ENCODE data around the gene CRTAC1. TPM values are rescaled to one million over a fixed set of nuclear protein-coding genes. Genes with fewer than 3 reads are reported as not detected.

CRTAC1 gene
- polyA plus RNA-seq, 2 of the 4 experiments (the other 2 are of a cell fraction), result 0.32 to 0.39 TPM

GRCh38 chr10:98076086-98076485 lies 45.7 kb upstream of the CRTAC1 start:
- 20% methylated on average over 7 of the region's 7 CpGs for WGBS (ENCODE audit: missing lambda C conversion rate)
- H3K4me2 ChIP-seq, result no peak overlapping the region
- ChIA-PET POLR2A (no interaction called here), CTCF (interaction anchor here (1.1 to 1.9 kb wide), 3 partner anchors 11 to 30 kb away, joined by 3 to 8 read pairs (median 4); no protein-coding TSS in a partner anchor)
- TF ChIP-seq CBX8 (IDR thresholded peaks at IDR 0.05) (no peak), CEBPB (IDR thresholded peaks at IDR 0.05) (peak in 1 of 2 experiments; percentile 63; a peak in 2 of 4 replicates)
- no peaks in the 10 kb centered on the region for H3K4me1 ChIP-seq
- H3K27ac ChIP-seq, result no peak overlapping the region
- FAIRE-seq (no peak), ATAC-seq (no peak), DNase-seq (ENCODE audit: low read depth in 1 of 2, low spot score in 1 of 2) (no peak)
- H3K4me3 ChIP-seq, result no peak overlapping the region
- H3K9me3 ChIP-seq, result no peaks in the 10 kb centered on the region

- Histone ChIP-seq H3K9me3 (no peaks in the 10 kb centered on the region), H3K4me3 (no peak overlapping the region), H3K4me1 (no peaks in the 10 kb centered on the region), H3K27ac (no peak overlapping the region), H3K4me2 (no peak overlapping the region)
- DNase-seq (ENCODE audit: low read depth in 1 of 2, low spot score in 1 of 2) (no peak), FAIRE-seq (no peak), ATAC-seq (no peak)
- peak; percentile 65; the same call in 1 of the 2 replicates for TF ChIP-seq EHMT2 (IDR thresholded peaks at IDR 0.05; ENCODE audit: low read depth)
- TF ChIP-seq POLR2A (IDR thresholded peaks at IDR 0.05; ENCODE audit: low read length), result no peak
- TF ChIP-seq, protein P1, sequence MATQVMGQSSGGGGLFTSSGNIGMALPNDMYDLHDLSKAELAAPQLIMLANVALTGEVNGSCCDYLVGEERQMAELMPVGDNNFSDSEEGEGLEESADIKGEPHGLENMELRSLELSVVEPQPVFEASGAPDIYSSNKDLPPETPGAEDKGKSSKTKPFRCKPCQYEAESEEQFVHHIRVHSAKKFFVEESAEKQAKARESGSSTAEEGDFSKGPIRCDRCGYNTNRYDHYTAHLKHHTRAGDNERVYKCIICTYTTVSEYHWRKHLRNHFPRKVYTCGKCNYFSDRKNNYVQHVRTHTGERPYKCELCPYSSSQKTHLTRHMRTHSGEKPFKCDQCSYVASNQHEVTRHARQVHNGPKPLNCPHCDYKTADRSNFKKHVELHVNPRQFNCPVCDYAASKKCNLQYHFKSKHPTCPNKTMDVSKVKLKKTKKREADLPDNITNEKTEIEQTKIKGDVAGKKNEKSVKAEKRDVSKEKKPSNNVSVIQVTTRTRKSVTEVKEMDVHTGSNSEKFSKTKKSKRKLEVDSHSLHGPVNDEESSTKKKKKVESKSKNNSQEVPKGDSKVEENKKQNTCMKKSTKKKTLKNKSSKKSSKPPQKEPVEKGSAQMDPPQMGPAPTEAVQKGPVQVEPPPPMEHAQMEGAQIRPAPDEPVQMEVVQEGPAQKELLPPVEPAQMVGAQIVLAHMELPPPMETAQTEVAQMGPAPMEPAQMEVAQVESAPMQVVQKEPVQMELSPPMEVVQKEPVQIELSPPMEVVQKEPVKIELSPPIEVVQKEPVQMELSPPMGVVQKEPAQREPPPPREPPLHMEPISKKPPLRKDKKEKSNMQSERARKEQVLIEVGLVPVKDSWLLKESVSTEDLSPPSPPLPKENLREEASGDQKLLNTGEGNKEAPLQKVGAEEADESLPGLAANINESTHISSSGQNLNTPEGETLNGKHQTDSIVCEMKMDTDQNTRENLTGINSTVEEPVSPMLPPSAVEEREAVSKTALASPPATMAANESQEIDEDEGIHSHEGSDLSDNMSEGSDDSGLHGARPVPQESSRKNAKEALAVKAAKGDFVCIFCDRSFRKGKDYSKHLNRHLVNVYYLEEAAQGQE (IDR thresholded peaks at IDR 0.05), result peak; percentile 93
- 4% methylated on average over 2 of the region's 2 CpGs for WGBS (ENCODE audit: missing lambda C conversion rate)
- POLR2A ChIA-PET, result no interaction called here
- CTCF ChIA-PET, result interaction anchor here (0.5 to 1.9 kb wide), 2 partner anchors 9 to 21 kb away, joined by 3 to 8 read pairs; no protein-coding TSS in a partner anchor
These were observed 44.0 kb upstream of the CRTAC1 start for GRCh38 chr10:98074315-98074911.

- TF ChIP-seq USF2 (IDR thresholded peaks at IDR 0.05) (peak; percentile 68), RFX5 (IDR thresholded peaks at IDR 0.05) (no peak)
- no peaks in the 10 kb centered on the region for H3K9me3 ChIP-seq
- FAIRE-seq (no peak), ATAC-seq (0 out of 6 replicates have a peak, but pooled peaks of 1 of the 2 experiments have one; percentile 32), DNase-seq (ENCODE audit: low read depth in 1 of 2, low spot score in 1 of 2) (no peak)
- no peaks in the 10 kb centered on the region for H3K4me1 ChIP-seq
- POLR2A ChIA-PET, result no interaction called here
- H3K4me2 ChIP-seq, result no peak overlapping the region
- CTCF ChIA-PET, result interaction anchor here (0.6 to 2.1 kb wide), 5 partner anchors 22 to 1468 kb away, joined by 3 to 8 read pairs (median 5); no protein-coding TSS in a partner anchor
- H3K4me3 ChIP-seq, result no peak overlapping the region
- H3K27ac ChIP-seq, result no peak overlapping the region
- WGBS (ENCODE audit: missing lambda C conversion rate), result 24% methylated on average over 5 of the region's 5 CpGs
These were observed 36.7 kb upstream of the CRTAC1 start for GRCh38 chr10:98067165-98067564.

GRCh38 chr10:98063740-98064027 lies 33.3 kb upstream of the CRTAC1 start:
- CTCF ChIA-PET, result no interaction called here

More at GRCh38 chr10:98063740-98064027, 33.3 kb upstream of the CRTAC1 start:
- FAIRE-seq, result no peak
- no peak for DNase-seq (ENCODE audit: low read depth in 1 of 2, low spot score in 1 of 2)
- H3K9me3 ChIP-seq, result no peaks in the 10 kb centered on the region
- no peak overlapping the region for H3K27ac ChIP-seq
- ATAC-seq, result no peak
- POLR2A ChIA-PET, result no interaction called here
- no peak overlapping the region for H3K4me3 ChIP-seq
- H3K4me1 ChIP-seq, result no peaks in the 10 kb centered on the region
- H3K4me2 ChIP-seq, result no peak overlapping the region
- TF ChIP-seq CBX8 (IDR thresholded peaks at IDR 0.05), result no peak
- TF ChIP-seq, protein P2, sequence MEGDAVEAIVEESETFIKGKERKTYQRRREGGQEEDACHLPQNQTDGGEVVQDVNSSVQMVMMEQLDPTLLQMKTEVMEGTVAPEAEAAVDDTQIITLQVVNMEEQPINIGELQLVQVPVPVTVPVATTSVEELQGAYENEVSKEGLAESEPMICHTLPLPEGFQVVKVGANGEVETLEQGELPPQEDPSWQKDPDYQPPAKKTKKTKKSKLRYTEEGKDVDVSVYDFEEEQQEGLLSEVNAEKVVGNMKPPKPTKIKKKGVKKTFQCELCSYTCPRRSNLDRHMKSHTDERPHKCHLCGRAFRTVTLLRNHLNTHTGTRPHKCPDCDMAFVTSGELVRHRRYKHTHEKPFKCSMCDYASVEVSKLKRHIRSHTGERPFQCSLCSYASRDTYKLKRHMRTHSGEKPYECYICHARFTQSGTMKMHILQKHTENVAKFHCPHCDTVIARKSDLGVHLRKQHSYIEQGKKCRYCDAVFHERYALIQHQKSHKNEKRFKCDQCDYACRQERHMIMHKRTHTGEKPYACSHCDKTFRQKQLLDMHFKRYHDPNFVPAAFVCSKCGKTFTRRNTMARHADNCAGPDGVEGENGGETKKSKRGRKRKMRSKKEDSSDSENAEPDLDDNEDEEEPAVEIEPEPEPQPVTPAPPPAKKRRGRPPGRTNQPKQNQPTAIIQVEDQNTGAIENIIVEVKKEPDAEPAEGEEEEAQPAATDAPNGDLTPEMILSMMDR (IDR thresholded peaks at IDR 0.05), result no peak
- TF ChIP-seq, protein P3, sequence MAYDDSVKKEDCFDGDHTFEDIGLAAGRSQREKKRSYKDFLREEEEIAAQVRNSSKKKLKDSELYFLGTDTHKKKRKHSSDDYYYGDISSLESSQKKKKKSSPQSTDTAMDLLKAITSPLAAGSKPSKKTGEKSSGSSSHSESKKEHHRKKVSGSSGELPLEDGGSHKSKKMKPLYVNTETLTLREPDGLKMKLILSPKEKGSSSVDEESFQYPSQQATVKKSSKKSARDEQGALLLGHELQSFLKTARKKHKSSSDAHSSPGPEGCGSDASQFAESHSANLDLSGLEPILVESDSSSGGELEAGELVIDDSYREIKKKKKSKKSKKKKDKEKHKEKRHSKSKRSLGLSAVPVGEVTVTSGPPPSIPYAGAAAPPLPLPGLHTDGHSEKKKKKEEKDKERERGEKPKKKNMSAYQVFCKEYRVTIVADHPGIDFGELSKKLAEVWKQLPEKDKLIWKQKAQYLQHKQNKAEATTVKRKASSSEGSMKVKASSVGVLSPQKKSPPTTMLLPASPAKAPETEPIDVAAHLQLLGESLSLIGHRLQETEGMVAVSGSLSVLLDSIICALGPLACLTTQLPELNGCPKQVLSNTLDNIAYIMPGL (CRISPR knock-in tag; IDR thresholded peaks at IDR 0.05; ENCODE audit: borderline replicate concordance), result no peak
- TF ChIP-seq CHD2 (IDR thresholded peaks at IDR 0.05; ENCODE audit: low read length, partially characterized antibody), result no peak
- no peak for TF ChIP-seq RFX5 (IDR thresholded peaks at IDR 0.05)
- TF ChIP-seq RAD21 (conservative IDR thresholded peaks at IDR 0.05 in 1 of 2, IDR thresholded peaks at IDR 0.05 in 1 of 2), result no peak
- TF ChIP-seq TFCP2L1 (CRISPR knock-in tag; IDR thresholded peaks at IDR 0.05), result no peak
- no peak for TF ChIP-seq MYC (IDR thresholded peaks at IDR 0.05; ENCODE audit: borderline replicate concordance, low read length)
- no peak for TF ChIP-seq CEBPB (IDR thresholded peaks at IDR 0.05)
- TF ChIP-seq MAZ (IDR thresholded peaks at IDR 0.05; ENCODE audit: borderline replicate concordance, low read depth, low read length), result no peak
- no peak for TF ChIP-seq GATA3 (IDR thresholded peaks at IDR 0.05; ENCODE audit: borderline replicate concordance)

Measured in A549 (cell line).